ENCODE measurements around the gene NCR2. TPM values are rescaled to one million over a fixed set of nuclear protein-coding genes. Genes with fewer than 3 reads are reported as not detected.

NCR2 gene
- total RNA-seq, 1 experiment from 2014 or later: not detected

- intact Hi-C loops (cut with micrococcal nuclease; ENCODE audit: unreplicated experiment): no loop called here
- Histone ChIP-seq H3K27ac (ENCODE audit: low read depth, low read length, poor library complexity, severe bottlenecking) (no peak overlapping the region), H3K9me3 (ENCODE audit: low read depth, low read length, poor library complexity, severe bottlenecking) (no peaks in the 10 kb centered on the region), H3K27me3 (replicated peaks; ENCODE audit: insufficient read depth, low read depth, low read length, poor library complexity) (peaks cover 3% of the 10 kb centered on the region), H3K36me3 (ENCODE audit: insufficient read depth, low read length, poor library complexity, severe bottlenecking) (no peaks in the 10 kb centered on the region), H3K4me1 (ENCODE audit: insufficient read depth, low read length, poor library complexity, severe bottlenecking) (peaks cover 22% of the 10 kb centered on the region), H3K4me3 (ENCODE audit: low read depth, low read length, poor library complexity, severe bottlenecking) (no peak overlapping the region)
- ChIA-PET CTCF (no interaction called here), POLR2A (ENCODE audit: low non-redundant PET) (no interaction called here)
- no peak for TF ChIP-seq EZH2 (IDR thresholded peaks at IDR 0.05; ENCODE audit: borderline replicate concordance, low read depth, low read length, poor library complexity, severe bottlenecking)
- no peak for TF ChIP-seq CTCF (conservative IDR thresholded peaks at IDR 0.05; ENCODE audit: low read depth, low read length)
- BruUV-seq (replicated peaks): no TSS peak
- no peak for DNase-seq (ENCODE audit: low spot score)
Measured at GRCh38 chr6:41337709-41338108, 2.3 kb downstream of the NCR2 start.

GRCh38 chr6:41338659-41339058 is 3.3 kb downstream of the NCR2 start:
- Histone ChIP-seq H3K4me3 (ENCODE audit: low read depth, low read length, poor library complexity, severe bottlenecking) (no peak overlapping the region), H3K9me3 (ENCODE audit: low read depth, low read length, poor library complexity, severe bottlenecking) (no peaks in the 10 kb centered on the region), H3K36me3 (ENCODE audit: insufficient read depth, low read length, poor library complexity, severe bottlenecking) (no peaks in the 10 kb centered on the region), H3K27ac (ENCODE audit: low read depth, low read length, poor library complexity, severe bottlenecking) (no peak overlapping the region), H3K4me1 (ENCODE audit: insufficient read depth, low read length, poor library complexity, severe bottlenecking) (peaks cover 20% of the 10 kb centered on the region), H3K27me3 (replicated peaks; ENCODE audit: insufficient read depth, low read depth, low read length, poor library complexity) (peaks cover 3% of the 10 kb centered on the region)
- intact Hi-C loops (cut with micrococcal nuclease; ENCODE audit: unreplicated experiment): no loop called here
- no peak for TF ChIP-seq CTCF (conservative IDR thresholded peaks at IDR 0.05; ENCODE audit: low read depth, low read length)
- no peak for TF ChIP-seq EZH2 (IDR thresholded peaks at IDR 0.05; ENCODE audit: borderline replicate concordance, low read depth, low read length, poor library complexity, severe bottlenecking)
- DNase-seq (ENCODE audit: low spot score): no peak
- no TSS peak for BruUV-seq (replicated peaks)
- CTCF ChIA-PET: no interaction called here
- POLR2A ChIA-PET (ENCODE audit: low non-redundant PET): no interaction called here

- no peak overlapping the region for H3K27ac ChIP-seq (ENCODE audit: low read depth, low read length, poor library complexity, severe bottlenecking)
- peaks cover 9% of the 10 kb centered on the region for H3K4me1 ChIP-seq (ENCODE audit: insufficient read depth, low read length, poor library complexity, severe bottlenecking)
- TF ChIP-seq CTCF (conservative IDR thresholded peaks at IDR 0.05; ENCODE audit: low read depth, low read length) (no peak), EZH2 (IDR thresholded peaks at IDR 0.05; ENCODE audit: borderline replicate concordance, low read depth, low read length, poor library complexity, severe bottlenecking) (no peak)
- peaks cover 6% of the 10 kb centered on the region for H3K27me3 ChIP-seq (replicated peaks; ENCODE audit: insufficient read depth, low read depth, low read length, poor library complexity)
- intact Hi-C loops (cut with micrococcal nuclease; ENCODE audit: unreplicated experiment): no loop called here
- no peaks in the 10 kb centered on the region for H3K9me3 ChIP-seq (ENCODE audit: low read depth, low read length, poor library complexity, severe bottlenecking)
- H3K4me3 ChIP-seq (ENCODE audit: low read depth, low read length, poor library complexity, severe bottlenecking): no peak overlapping the region
- ChIA-PET CTCF (interaction anchor here (0.5 kb wide), 1 partner anchor 261 kb away, joined by 3 read pairs; no protein-coding TSS in a partner anchor), POLR2A (ENCODE audit: low non-redundant PET) (no interaction called here)
- BruUV-seq (replicated peaks): no TSS peak
- DNase-seq (ENCODE audit: low spot score): no peak
- no peaks in the 10 kb centered on the region for H3K36me3 ChIP-seq (ENCODE audit: insufficient read depth, low read length, poor library complexity, severe bottlenecking)
Measured at GRCh38 chr6:41341580-41341979, 6.2 kb downstream of the NCR2 start.

All from A673 (cell line).